Mesenchymal stem cell (in vitro differentiated cells and primary cell): ENCODE data around the gene TMEM238.
A peak's percentile ranks its signal among the peaks of the same experiment; 100 is the strongest.

Experiments
- DNase-seq: peaks from one replicate; pipeline ENCODE4 v3.0.0-alpha.2; 2013
- H2AFZ ChIP-seq: one replicate; pipeline ENCODE4 v1.6.1; 2013; ENCODE audit warnings: low read depth, mild to moderate bottlenecking, control low read depth, inconsistent platforms, low read length, moderate library complexity
- H2AK5ac ChIP-seq: 2 replicates; pipeline ENCODE4 v1.6.1; 2013; ENCODE audit warnings: low read length, moderate library complexity, mild to moderate bottlenecking, inconsistent platforms; ENCODE audit not compliant: severe bottlenecking
- H2BK120ac ChIP-seq: one replicate; pipeline ENCODE4 v1.6.1; 2013; ENCODE audit warnings: low read depth, mild to moderate bottlenecking, inconsistent platforms, low read length, moderate library complexity
- H2BK12ac ChIP-seq, 2 experiments: one replicate each; pipeline ENCODE4 v1.6.1; 2013; ENCODE audit warnings: inconsistent platforms in 2 of 2, low read length in 2 of 2, mild to moderate bottlenecking in 2 of 2, moderate library complexity in 2 of 2, control low read depth in 1 of 2
- H2BK15ac ChIP-seq: one replicate; pipeline ENCODE4 v1.6.1; 2013; ENCODE audit warnings: mild to moderate bottlenecking, low read depth, inconsistent platforms; ENCODE audit not compliant: poor library complexity, severe bottlenecking
- H2BK5ac ChIP-seq: 2 replicates; pipeline ENCODE4 v1.6.1; 2013; ENCODE audit warnings: low read depth, mild to moderate bottlenecking, low read length, control low read depth, inconsistent platforms; ENCODE audit not compliant: poor library complexity, severe bottlenecking
- H3K14ac ChIP-seq, 2 experiments: one replicate each; pipeline ENCODE4 v1.6.1; 2013; ENCODE audit warnings: inconsistent platforms in 2 of 2, low read length in 2 of 2, control low read depth in 1 of 2, mild to moderate bottlenecking in 1 of 2, moderate library complexity in 1 of 2
- H3K18ac ChIP-seq, 2 experiments: one replicate each; pipeline ENCODE4 v1.6.1; 2013; ENCODE audit warnings: inconsistent platforms in 2 of 2, low read length in 2 of 2, control low read depth in 1 of 2, low read depth in 1 of 2, mild to moderate bottlenecking in 1 of 2
- H3K23ac ChIP-seq, 2 experiments: one replicate each; pipeline ENCODE4 v1.6.1; 2013; ENCODE audit warnings: inconsistent platforms in 2 of 2, low read length in 2 of 2, mild to moderate bottlenecking in 2 of 2, moderate library complexity in 2 of 2, control low read depth in 1 of 2
- H3K27ac ChIP-seq: 2 replicates; pipeline ENCODE4 v1.5.1; 2013; ENCODE audit warnings: mild to moderate bottlenecking, moderate library complexity, low read length, control low read depth, inconsistent platforms; ENCODE audit not compliant: poor library complexity, severe bottlenecking
- H3K27me3 ChIP-seq, 2 experiments: 2 replicates each; pipeline versions ENCODE4 v1.6.1 to v1.7.0; 2013; ENCODE audit warnings: low read length in 2 of 2, mild to moderate bottlenecking in 2 of 2, moderate library complexity in 2 of 2, control low read depth in 1 of 2, inconsistent platforms in 1 of 2; ENCODE audit not compliant: control insufficient read depth in 1 of 2, insufficient read depth in 1 of 2
- H3K36me3 ChIP-seq, 2 experiments: 2 replicates each; pipeline versions ENCODE4 v1.6.1 to v1.7.0; 2013; ENCODE audit warnings: low read length in 2 of 2, control low read depth in 1 of 2, inconsistent platforms in 1 of 2, low read depth in 1 of 2, mild to moderate bottlenecking in 1 of 2; ENCODE audit not compliant: insufficient read depth in 2 of 2, control insufficient read depth in 1 of 2
- H3K4ac ChIP-seq, 2 experiments: one replicate each; pipeline ENCODE4 v1.6.1; 2013; ENCODE audit warnings: inconsistent platforms in 2 of 2, low read length in 2 of 2, mild to moderate bottlenecking in 2 of 2, moderate library complexity in 2 of 2, control low read depth in 1 of 2, low read depth in 1 of 2
- H3K4me1 ChIP-seq: 2 replicates; pipeline ENCODE4 v1.6.1; 2013; ENCODE audit warnings: low read depth, low read length, control low read depth; ENCODE audit not compliant: control insufficient read depth, insufficient read depth
- H3K4me2 ChIP-seq: 2 replicates; pipeline ENCODE4 v1.6.1; 2013; ENCODE audit warnings: low read length, mild to moderate bottlenecking, inconsistent platforms; ENCODE audit not compliant: poor library complexity, severe bottlenecking
- H3K4me3 ChIP-seq, 2 experiments: 2 replicates each; pipeline versions ENCODE4 v1.5.1 to v1.7.0; 2013; ENCODE audit warnings: low read length in 2 of 2, mild to moderate bottlenecking in 2 of 2, control low read depth in 1 of 2, low read depth in 1 of 2; ENCODE audit not compliant: insufficient read depth in 1 of 2
- H3K79me1 ChIP-seq: replicated peaks from 2 replicates; pipeline ENCODE4 v1.6.1; 2013; ENCODE audit warnings: mild to moderate bottlenecking, control low read depth, low read length, inconsistent platforms; ENCODE audit not compliant: poor library complexity, severe bottlenecking
- H3K9ac ChIP-seq: 2 replicates; pipeline ENCODE4 v1.7.0; 2013; ENCODE audit warnings: mild to moderate bottlenecking, low read length, moderate library complexity
- H3K9me3 ChIP-seq: 2 replicates; pipeline ENCODE4 v1.7.0; 2013; ENCODE audit warnings: mild to moderate bottlenecking, low read length; ENCODE audit not compliant: control insufficient read depth
- H4K8ac ChIP-seq: one replicate; pipeline ENCODE4 v1.6.1; 2013; ENCODE audit warnings: inconsistent platforms, mild to moderate bottlenecking, low read length, moderate library complexity
- H4K91ac ChIP-seq: one replicate; pipeline ENCODE4 v1.6.1; 2013; ENCODE audit warnings: mild to moderate bottlenecking, low read length, inconsistent platforms
- WGBS: methylation state at CpG from one replicate; pipeline ENCODE4 v1.1.7; 2013; ENCODE audit warnings: mixed read lengths; 5-methylcytosine and 5-hydroxymethylcytosine counted together

TMEM238 gene

GRCh38 chr19:55383279-55384130 is 587 bp downstream of the TMEM238 start:
- Histone ChIP-seq H3K79me1 (peaks cover 8% of the 10 kb centered on the region), H3K9me3 (no peaks in the 10 kb centered on the region), H2BK5ac (no peak overlapping the region), H2BK120ac (no peak overlapping the region), H3K23ac (no peak overlapping the region), H3K4me2 (peak overlapping the region; percentile 76), H2BK12ac (no peak overlapping the region), H4K8ac (peak overlapping the region; percentile 92), H2AFZ (peak overlapping the region; percentile 66), H4K91ac (peak overlapping the region; percentile 52), H2AK5ac (no peak overlapping the region), H2BK15ac (no peak overlapping the region), H3K4me1 (peaks cover 31% of the 10 kb centered on the region), H3K4ac (peak overlapping the region; percentile 47 to 76), H3K27me3 (peaks cover 0 to 8% of the 10 kb centered on the region in 2 experiments), H3K36me3 (peaks cover 18% of the 10 kb centered on the region in 2 experiments), H3K4me3 (peak overlapping the region; percentile 58 to 98), H3K18ac (peak overlapping the region; percentile 61 to 74), H3K9ac (peak overlapping the region; percentile 60), H3K14ac (no peak overlapping the region), H3K27ac (no peak overlapping the region)
- peak; percentile 75 for DNase-seq
- WGBS, result 16% methylated on average over 28 of the region's 88 CpGs

- Histone ChIP-seq H2AK5ac (no peak overlapping the region), H3K27me3 (peaks cover 0 to 12% of the 10 kb centered on the region in 2 experiments), H3K27ac (no peak overlapping the region), H2BK5ac (no peak overlapping the region), H2BK15ac (no peak overlapping the region), H2BK120ac (no peak overlapping the region), H3K4me3 (no peak overlapping the region), H3K9ac (no peak overlapping the region), H3K14ac (no peak overlapping the region), H4K91ac (no peak overlapping the region), H2AFZ (no peak overlapping the region), H3K4me2 (no peak overlapping the region), H3K9me3 (no peaks in the 10 kb centered on the region), H3K18ac (no peak overlapping the region), H3K4ac (no peak overlapping the region), H2BK12ac (no peak overlapping the region), H3K23ac (no peak overlapping the region), H4K8ac (no peak overlapping the region), H3K79me1 (peaks cover 8% of the 10 kb centered on the region), H3K4me1 (peaks cover 26% of the 10 kb centered on the region), H3K36me3 (peaks cover 9% of the 10 kb centered on the region in 2 experiments)
- 100% methylated on average over 3 of the region's 3 CpGs for WGBS
- DNase-seq, result no peak
These were observed 1.5 kb downstream of the TMEM238 start for GRCh38 chr19:55382522-55383054.

GRCh38 chr19:55382013-55382412 is 2.1 kb downstream of the TMEM238 start:
- Histone ChIP-seq H2BK5ac (no peak overlapping the region), H2BK15ac (no peak overlapping the region), H3K4ac (no peak overlapping the region), H3K23ac (no peak overlapping the region), H3K27me3 (peaks cover 0 to 16% of the 10 kb centered on the region in 2 experiments), H2AFZ (no peak overlapping the region), H3K9ac (no peak overlapping the region), H3K18ac (no peak overlapping the region), H4K8ac (no peak overlapping the region), H2BK12ac (no peak overlapping the region), H3K27ac (no peak overlapping the region), H3K9me3 (no peaks in the 10 kb centered on the region), H3K14ac (no peak overlapping the region), H4K91ac (no peak overlapping the region), H3K4me2 (no peak overlapping the region), H2BK120ac (no peak overlapping the region), H3K4me1 (peaks cover 25% of the 10 kb centered on the region), H3K36me3 (peaks cover 3% of the 10 kb centered on the region in 2 experiments), H3K4me3 (no peak overlapping the region), H3K79me1 (peaks cover 8% of the 10 kb centered on the region), H2AK5ac (no peak overlapping the region)
- DNase-seq, result no peak
- WGBS, result 94% methylated on average over 5 of the region's 5 CpGs

- Histone ChIP-seq H3K4ac (no peak overlapping the region), H3K14ac (no peak overlapping the region), H3K27me3 (peaks cover 0 to 23% of the 10 kb centered on the region in 2 experiments), H3K9me3 (no peaks in the 10 kb centered on the region), H2BK15ac (no peak overlapping the region), H3K4me1 (peaks cover 39% of the 10 kb centered on the region), H4K8ac (no peak overlapping the region), H3K79me1 (peaks cover 4% of the 10 kb centered on the region), H3K27ac (no peak overlapping the region), H3K36me3 (no peaks in the 10 kb centered on the region), H3K23ac (no peak overlapping the region), H3K18ac (no peak overlapping the region), H4K91ac (no peak overlapping the region), H2BK12ac (no peak overlapping the region), H2AFZ (no peak overlapping the region), H2BK120ac (no peak overlapping the region), H3K4me3 (no peak overlapping the region), H3K9ac (no peak overlapping the region), H2BK5ac (no peak overlapping the region), H2AK5ac (no peak overlapping the region), H3K4me2 (no peak overlapping the region)
- WGBS, result 58% methylated on average over 10 of the region's 11 CpGs
- no peak for DNase-seq
These were observed 4.9 kb downstream of the TMEM238 start for GRCh38 chr19:55379174-55379573.
